ENCODE data around the gene SIMC1. TPM values are rescaled to one million over a fixed set of nuclear protein-coding genes. Genes with fewer than 3 reads are reported as not detected.

SIMC1 gene
- total RNA-seq, 3 donors from 2014 or later = 7.7 to 13.4 (median 12.7) TPM

DNA sequence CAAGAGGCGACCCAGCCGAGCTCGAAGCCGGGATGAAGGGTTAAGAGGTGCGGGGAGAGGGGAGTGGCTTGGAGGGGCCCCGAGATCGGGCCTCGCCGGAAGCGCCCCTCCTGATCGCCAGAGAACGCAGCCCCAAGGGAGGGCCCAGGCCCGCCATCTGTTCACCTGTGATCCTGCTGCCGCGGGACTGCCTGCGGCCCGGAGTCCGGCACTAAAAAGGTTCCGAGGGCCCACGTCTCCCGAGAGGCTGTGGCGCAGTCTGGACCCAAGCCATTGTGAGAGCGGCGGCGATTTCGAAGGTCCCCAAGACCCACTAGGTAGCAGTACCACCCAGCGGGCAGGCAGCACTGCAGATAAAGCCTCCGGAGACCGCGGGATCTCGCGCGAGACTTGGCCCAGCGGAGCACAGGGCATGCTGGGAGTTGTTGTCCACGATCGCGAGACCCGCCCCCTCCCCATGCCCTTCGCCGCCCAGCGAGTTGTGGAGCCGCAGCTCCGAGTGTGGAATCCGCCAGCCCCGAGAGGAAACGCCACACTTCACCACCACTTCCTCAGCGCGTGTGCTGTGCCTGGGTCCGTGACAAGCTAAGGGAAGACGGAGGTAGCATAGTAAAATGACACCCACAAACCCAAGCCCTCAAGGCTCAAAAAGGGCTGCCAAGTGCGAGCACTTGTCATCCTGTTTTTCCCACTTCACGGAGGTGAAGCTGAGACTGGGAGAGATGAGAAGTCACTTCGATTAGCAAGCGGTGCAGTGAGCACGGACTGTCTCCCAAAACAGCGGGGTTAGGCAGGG lies 123.4 kb downstream of the SIMC1 start, which contains the start of gene KIAA1191:
KIAA1191 (minus strand) TSS at position 328 of the 796 bp plus-strand sequence. CDS start 2,256 bp downstream, outside the sequence.
- peak within 1 kb of the TSS; percentile 78 to 79 for H3K27ac ChIP-seq
- TF ChIP-seq POLR2A (IDR thresholded peaks at IDR 0.05) (no peak), POLR2AphosphoS5 (IDR thresholded peaks at IDR 0.05) (peak; percentile 66 to 83 (median 75))
- DNase-seq (ENCODE audit: low spot score in 2 of 2) = peak; percentile 87 to 92
- peak within 1 kb of the TSS; percentile 83 to 97 (median 93) for H3K4me3 ChIP-seq
- H3K9me3 ChIP-seq = no peaks in the 10 kb centered on the region
- intact Hi-C loops (cut with DNase I; ENCODE audit: low total_unique reads) = no loop called here
- H3K36me3 ChIP-seq = no peaks in the 10 kb centered on the region
- H3K4me1 ChIP-seq = no peaks in the 10 kb centered on the region
- H3K27me3 ChIP-seq = no peaks in the 10 kb centered on the region

GRCh38 chr5:176362233-176362490 lies 123.9 kb downstream of the SIMC1 start:
- peak overlapping the region; percentile 83 to 97 (median 93) for H3K4me3 ChIP-seq
- intact Hi-C loops (cut with DNase I; ENCODE audit: low total_unique reads) = no loop called here
- TF ChIP-seq, protein P1, sequence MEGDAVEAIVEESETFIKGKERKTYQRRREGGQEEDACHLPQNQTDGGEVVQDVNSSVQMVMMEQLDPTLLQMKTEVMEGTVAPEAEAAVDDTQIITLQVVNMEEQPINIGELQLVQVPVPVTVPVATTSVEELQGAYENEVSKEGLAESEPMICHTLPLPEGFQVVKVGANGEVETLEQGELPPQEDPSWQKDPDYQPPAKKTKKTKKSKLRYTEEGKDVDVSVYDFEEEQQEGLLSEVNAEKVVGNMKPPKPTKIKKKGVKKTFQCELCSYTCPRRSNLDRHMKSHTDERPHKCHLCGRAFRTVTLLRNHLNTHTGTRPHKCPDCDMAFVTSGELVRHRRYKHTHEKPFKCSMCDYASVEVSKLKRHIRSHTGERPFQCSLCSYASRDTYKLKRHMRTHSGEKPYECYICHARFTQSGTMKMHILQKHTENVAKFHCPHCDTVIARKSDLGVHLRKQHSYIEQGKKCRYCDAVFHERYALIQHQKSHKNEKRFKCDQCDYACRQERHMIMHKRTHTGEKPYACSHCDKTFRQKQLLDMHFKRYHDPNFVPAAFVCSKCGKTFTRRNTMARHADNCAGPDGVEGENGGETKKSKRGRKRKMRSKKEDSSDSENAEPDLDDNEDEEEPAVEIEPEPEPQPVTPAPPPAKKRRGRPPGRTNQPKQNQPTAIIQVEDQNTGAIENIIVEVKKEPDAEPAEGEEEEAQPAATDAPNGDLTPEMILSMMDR (IDR thresholded peaks at IDR 0.05) = no peak
- TF ChIP-seq POLR2AphosphoS5 (IDR thresholded peaks at IDR 0.05) (no peak), POLR2A (IDR thresholded peaks at IDR 0.05) (no peak)
- no peak for DNase-seq (ENCODE audit: low spot score in 2 of 2)
- no peaks in the 10 kb centered on the region for H3K9me3 ChIP-seq
- no peaks in the 10 kb centered on the region for H3K36me3 ChIP-seq
- H3K27me3 ChIP-seq = no peaks in the 10 kb centered on the region
- H3K27ac ChIP-seq = peak overlapping the region in 1 of 2 donors; percentile 79
- no peaks in the 10 kb centered on the region for H3K4me1 ChIP-seq

DNA sequence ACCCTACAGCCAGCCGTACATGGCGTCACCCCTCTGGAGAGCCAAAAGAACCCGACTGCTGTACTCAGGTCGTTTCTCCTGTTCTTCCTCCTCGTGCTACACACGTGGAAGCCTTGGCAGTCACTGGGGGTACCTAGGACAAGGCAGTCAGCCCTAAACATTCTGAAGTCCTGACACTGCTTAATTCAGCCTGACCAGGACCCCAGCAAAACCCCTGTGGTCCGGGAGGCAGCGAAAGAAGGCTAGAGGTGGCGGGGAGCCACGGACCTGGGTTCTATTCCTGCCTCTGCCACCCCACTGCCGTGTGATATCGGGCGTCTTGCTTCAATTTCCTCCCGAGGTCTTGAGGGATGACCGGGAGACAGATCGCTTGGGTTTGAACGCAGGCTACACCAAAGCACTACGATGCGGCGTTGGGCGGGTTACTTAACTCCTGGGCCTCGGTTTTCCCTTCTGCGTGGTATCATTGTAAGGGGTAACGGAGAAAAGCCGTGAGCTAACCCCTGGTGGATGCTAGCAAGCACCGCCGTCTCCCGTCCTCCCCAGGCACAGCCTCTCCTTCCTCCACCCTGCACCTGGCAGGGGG lies 126.6 kb downstream of the SIMC1 start:
- Histone ChIP-seq H3K9me3 (no peaks in the 10 kb centered on the region), H3K27ac (peak overlapping the region; percentile 36 to 81), H3K4me3 (peak overlapping the region; percentile 63 to 99 (median 83)), H3K27me3 (no peaks in the 10 kb centered on the region), H3K4me1 (no peaks in the 10 kb centered on the region), H3K36me3 (no peaks in the 10 kb centered on the region)
- intact Hi-C loops (cut with DNase I; ENCODE audit: low total_unique reads) = no loop called here
- no peak for DNase-seq (ENCODE audit: low spot score in 2 of 2)
- TF ChIP-seq POLR2A (IDR thresholded peaks at IDR 0.05) (no peak), POLR2AphosphoS5 (IDR thresholded peaks at IDR 0.05) (no peak)
- TF ChIP-seq, protein P1 (IDR thresholded peaks at IDR 0.05) = no peak

DNA sequence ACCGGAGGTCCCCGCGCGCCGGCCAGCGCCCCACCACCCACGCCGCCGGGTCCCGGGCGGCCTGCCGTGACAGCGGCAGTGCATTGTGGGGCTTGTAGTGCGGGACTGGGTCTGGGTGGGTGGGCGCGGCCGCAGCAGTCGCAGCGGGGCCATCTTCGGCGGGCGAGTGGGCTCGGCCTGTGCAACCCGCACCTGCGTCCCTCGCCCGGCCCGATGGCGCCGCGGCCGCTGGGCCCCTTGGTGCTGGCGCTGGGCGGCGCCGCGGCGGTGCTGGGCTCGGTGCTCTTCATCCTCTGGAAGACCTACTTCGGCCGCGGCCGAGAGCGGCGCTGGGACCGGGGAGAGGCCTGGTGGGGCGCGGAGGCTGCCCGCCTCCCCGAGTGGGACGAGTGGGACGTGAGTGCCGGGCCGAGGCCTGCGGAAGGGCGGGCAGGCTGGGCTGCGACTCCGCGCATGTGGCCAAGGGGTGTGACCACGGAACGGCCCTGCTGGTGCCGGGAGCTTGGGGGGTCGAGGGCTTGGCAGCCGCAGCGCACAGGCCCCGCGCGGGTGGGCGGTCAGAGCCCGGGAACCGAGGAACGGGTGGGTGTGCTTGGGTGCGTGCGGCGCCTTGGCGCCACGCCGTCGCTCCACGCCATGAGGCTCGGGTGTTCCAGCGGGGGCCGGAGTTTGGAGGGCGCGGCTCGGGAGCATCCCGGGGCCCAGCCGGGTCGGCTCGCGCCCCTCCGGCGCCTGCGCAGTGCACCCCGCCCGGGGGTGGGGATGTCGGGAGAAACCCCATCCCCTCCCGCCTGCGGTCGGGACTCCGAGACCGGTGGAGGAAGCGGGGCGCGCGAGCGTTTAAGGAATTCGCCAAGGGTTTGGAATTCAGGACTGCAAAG lies 127.4 kb downstream of the SIMC1 start, which contains the start of gene ARL10:
ARL10 (plus strand) TSS at position 137 of the 881 bp plus-strand sequence; CDS start at position 214, 77 bp downstream.
- peak within 1 kb of the TSS; percentile 63 to 99 (median 83) for H3K4me3 ChIP-seq
- no peaks in the 10 kb centered on the region for H3K36me3 ChIP-seq
- TF ChIP-seq POLR2A (IDR thresholded peaks at IDR 0.05) (no peak), POLR2AphosphoS5 (IDR thresholded peaks at IDR 0.05) (no peak)
- TF ChIP-seq, protein P1 (IDR thresholded peaks at IDR 0.05) = no peak
- H3K27me3 ChIP-seq = no peaks in the 10 kb centered on the region
- H3K27ac ChIP-seq = peak within 1 kb of the TSS; percentile 36 to 81
- H3K4me1 ChIP-seq = no peaks in the 10 kb centered on the region
- DNase-seq (ENCODE audit: low spot score in 2 of 2) = no peak
- H3K9me3 ChIP-seq = no peaks in the 10 kb centered on the region
- intact Hi-C loops (cut with DNase I; ENCODE audit: low total_unique reads) = no loop called here

- TF ChIP-seq POLR2A (IDR thresholded peaks at IDR 0.05) (no peak), POLR2AphosphoS5 (IDR thresholded peaks at IDR 0.05) (no peak)
- TF ChIP-seq, protein P1 (IDR thresholded peaks at IDR 0.05) = no peak
- Histone ChIP-seq H3K4me1 (no peaks in the 10 kb centered on the region), H3K27me3 (no peaks in the 10 kb centered on the region), H3K36me3 (no peaks in the 10 kb centered on the region), H3K9me3 (no peaks in the 10 kb centered on the region), H3K4me3 (peak overlapping the region; percentile 63 to 99 (median 83)), H3K27ac (peak overlapping the region in 1 of 2 donors; percentile 81)
- DNase-seq (ENCODE audit: low spot score in 2 of 2) = no peak
- intact Hi-C loops (cut with DNase I; ENCODE audit: low total_unique reads) = no loop called here
These were observed 128.1 kb downstream of the SIMC1 start for GRCh38 chr5:176366232-176366894.

Measured in breast epithelium (tissue), 4 donors.